GM12873 (cell line): Measurements from ENCODE around the gene RPL35.

Source experiments
- TF ChIP-seq, protein P1 (sequence below): IDR thresholded peaks from 2 replicates; pipeline ENCODE4 v1.5.1; 2012; ENCODE audit warnings: low read depth, mild to moderate bottlenecking, moderate library complexity, low read length, control low read depth; ENCODE audit not compliant: insufficient read depth; ENCODE audit errors: missing control alignments

Gene RPL35

DNA sequence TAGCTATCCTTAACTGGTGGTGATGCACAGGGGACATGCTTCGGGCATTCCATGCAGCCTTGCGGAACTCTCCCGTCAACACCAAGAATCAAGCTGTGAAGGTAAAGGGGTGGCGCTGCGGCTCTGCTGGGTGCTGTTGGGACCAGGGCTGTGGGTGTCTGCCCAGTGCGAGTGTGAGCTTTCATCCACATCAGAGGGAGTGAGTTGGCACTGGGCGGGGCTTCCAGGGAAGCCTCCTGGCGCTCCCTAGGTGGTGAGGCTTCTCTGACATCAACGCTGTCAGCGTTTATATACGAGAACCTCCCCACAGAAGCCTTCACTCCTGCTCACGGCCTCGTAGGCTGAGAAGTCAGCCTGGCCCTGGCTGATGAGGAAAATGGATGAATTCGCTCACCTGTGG lies 11.9 kb upstream of the RPL35 start:
- TF ChIP-seq, protein P1, sequence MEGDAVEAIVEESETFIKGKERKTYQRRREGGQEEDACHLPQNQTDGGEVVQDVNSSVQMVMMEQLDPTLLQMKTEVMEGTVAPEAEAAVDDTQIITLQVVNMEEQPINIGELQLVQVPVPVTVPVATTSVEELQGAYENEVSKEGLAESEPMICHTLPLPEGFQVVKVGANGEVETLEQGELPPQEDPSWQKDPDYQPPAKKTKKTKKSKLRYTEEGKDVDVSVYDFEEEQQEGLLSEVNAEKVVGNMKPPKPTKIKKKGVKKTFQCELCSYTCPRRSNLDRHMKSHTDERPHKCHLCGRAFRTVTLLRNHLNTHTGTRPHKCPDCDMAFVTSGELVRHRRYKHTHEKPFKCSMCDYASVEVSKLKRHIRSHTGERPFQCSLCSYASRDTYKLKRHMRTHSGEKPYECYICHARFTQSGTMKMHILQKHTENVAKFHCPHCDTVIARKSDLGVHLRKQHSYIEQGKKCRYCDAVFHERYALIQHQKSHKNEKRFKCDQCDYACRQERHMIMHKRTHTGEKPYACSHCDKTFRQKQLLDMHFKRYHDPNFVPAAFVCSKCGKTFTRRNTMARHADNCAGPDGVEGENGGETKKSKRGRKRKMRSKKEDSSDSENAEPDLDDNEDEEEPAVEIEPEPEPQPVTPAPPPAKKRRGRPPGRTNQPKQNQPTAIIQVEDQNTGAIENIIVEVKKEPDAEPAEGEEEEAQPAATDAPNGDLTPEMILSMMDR = no peak

DNA sequence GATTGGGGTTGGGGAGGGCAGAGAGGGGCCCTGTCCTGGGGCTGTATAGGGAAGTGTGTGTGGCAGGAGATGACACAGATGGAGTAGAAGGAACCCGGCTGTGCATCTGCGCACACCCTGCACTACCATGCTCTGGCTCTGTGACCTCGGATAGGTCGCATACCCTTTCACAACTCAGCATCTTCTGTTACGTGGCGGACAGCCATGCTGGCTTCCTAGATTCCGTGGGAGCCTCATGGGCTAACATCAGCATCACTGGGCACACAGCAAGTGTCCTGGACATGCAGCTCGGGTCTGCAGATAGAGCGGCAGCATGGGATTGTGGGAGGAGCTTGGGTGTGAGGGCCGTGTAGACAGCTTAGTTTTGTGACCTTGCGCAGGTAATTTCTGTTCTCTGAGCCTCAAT lies 9.4 kb upstream of the RPL35 start:
- TF ChIP-seq, protein P1 = no peak

DNA sequence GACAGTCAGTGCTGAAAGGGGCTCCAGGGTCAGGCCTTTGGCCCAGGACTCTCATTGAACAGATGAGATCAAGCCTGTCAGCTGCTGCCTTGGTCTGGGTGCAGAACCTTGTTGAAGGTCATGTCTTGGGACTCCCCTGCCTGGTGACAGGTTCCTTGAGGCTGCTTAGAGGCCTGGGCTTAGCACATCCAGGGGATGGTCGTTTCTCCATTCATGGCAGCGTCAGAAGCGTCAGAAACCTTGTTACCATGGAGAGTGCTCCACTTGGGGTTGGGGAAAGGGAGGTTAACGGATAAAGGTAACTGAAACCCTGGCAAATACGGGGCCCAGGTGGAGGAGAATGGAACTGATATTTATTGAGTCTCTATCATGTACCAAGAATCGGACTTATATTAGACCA lies 9.0 kb upstream of the RPL35 start:
- TF ChIP-seq, protein P1 = no peak

DNA sequence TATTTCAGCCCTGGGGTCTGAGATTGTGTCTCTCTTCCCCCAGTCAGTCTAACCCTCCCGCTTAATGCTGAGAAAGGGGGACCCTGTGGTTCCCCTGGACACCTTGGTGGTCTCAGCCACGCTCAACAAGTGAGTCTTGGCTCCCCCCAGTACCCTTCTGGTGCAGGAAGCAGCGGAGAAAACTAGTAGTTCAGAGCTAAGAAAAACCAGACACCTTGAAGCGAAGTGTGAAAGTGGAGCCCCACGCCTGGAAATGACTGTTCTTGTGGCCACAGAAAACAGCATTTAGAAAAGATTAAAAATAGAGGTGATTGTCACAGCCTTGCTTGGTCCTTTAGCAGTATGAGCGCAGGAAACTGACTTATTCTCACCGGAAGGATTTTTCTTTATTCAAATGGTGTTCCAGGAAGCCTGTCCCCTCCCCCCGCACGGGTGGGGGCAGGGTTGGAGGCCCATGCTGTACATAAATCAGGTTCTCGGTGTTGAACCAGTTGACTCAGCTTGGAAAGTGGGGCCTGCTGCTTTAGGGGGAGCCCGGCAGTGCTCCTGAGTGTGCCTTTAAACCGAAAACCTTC lies 8.3 kb upstream of the RPL35 start:
- TF ChIP-seq, protein P1 = no peak

DNA sequence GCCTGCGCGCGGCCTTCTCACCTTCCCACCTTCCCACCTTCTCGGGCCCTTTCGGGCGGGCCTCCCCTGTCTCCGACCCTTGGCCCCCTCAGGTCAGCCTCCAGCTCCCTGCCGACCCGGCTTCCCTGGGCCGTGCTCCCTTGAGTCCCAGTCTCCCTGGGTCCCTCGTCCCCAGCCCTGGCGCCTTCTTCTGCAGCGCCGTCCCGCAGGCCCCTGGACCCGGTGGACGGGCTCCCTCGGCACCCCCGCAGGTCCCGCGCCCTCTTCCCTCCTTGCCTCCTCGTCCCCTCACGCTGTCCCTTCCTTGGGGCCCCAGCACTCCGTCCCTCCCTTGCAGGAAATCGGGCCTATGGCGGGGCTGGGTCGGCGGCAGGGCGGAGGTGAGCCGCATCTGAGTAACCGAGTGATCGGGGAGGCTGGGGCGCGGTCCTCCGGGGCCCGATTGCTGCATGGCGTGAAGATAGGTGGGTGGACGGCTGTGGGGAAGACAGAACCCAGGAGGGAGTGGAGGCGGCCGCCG lies 7.8 kb upstream of the RPL35 start:
- TF ChIP-seq, protein P1 = no peak

DNA sequence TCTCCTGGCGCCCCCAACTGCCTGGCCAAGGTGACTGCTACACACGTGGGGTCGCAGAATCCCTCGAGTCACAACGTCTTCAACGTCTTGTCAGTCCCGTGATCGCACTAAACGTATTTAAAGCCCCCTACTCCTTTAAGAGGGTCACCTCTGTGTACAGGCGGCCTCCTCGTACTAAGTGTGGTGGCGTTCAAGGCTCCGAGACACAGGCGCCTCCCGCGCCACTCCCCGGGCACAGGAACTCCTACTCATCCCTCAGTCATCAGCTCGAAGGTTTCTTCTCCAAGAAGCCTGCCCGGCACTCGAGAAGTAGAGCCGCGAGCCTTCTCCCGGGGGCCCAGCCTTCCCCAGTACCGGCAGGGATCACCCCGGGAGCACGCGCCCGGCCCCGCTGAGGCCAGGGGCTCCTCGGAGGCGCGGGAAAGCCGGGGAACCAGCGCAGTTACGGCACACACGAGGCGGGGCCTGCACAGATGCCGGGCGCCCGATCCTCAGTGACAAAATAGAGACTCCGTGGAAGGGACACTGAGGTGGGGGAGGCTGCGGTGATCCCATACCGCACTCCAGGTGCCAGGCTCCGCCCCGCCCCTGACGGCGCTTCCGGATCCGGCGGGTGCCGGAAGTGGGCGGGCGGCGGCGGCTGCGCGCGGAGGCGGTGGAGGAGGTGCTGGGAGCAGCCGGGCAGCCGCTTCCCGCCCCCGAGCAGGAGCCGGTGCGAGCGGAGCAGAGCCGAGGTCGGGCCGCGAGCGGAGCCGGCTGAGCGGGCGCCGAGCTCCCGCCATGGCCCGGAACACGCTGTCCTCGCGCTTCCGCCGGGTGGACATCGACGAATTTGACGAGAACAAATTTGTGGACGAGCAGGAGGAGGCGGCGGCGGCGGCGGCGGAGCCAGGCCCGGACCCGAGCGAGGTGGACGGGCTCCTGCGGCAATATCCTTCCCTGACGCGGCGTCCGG lies 7.0 kb upstream of the RPL35 start:
- TF ChIP-seq, protein P1 = peak; percentile 46

DNA sequence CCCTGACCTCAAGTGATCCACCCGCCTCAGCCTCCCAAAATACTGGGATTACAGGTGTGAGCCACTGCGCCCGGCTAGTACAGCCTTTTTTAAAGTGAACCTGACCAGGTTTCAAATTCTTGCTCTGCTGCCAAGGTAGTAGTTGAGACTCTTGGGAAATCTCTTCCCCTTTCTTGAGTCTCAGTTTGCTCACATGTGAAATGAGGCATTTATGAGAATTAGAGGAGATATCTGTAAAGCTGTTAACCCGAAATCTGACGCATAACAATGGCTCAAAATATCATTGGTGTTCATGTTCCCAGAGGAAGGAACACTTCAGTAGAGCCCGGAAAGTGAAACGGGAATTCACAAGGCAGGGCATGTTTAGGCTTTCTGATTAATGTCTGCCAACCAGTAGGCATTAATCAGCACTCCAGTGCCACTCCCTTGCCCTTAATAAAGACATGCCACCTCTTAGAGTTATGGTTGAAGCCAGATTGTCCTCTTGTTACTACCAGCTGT lies 1.7 kb upstream of the RPL35 start:
- TF ChIP-seq, protein P1 = no peak
